K562 (cell line): ENCODE measurements around the gene KSR2. TPM values are rescaled to one million over a fixed set of nuclear protein-coding genes. Genes with fewer than 3 reads are reported as not detected.
A peak's percentile ranks its signal among the peaks of the same experiment; 100 is the strongest.

Source experiments
- ATAC-seq: fragments of 200-7000 bp; cut with Tn5 transposase; 3 replicates; pipeline ENCODE4 v1.9.1; 2020; ENCODE audit warnings: moderate library complexity
- BruUV-seq: library from RNA; stranded (reverse); fragments of 400-500 nt; replicated peaks from 2 replicates; lab custom pipeline; 2021; lab: Mats Ljungman, UMichigan
- CTCF ChIA-PET: fragments of 300-600 bp; formaldehyde crosslinking; extraction: SDS; loops from one replicate; lab custom pipeline; 2021; ENCODE audit warnings: low intra/inter-chr PET ratio; lab: Yijun Ruan, JAX
- POLR2A ChIA-PET: fragments of 300-600, 350-650 bp; sonication (Branson Sonifier 250); formaldehyde crosslinking; extraction: SDS; loops from one replicate; lab custom pipeline; 2021; ENCODE audit warnings: antibody characterized with exemption, inconsistent platforms; lab: Yijun Ruan, JAX
- DNase-seq, 4 experiments: peaks; one replicate each; pipeline versions ENCODE4 v3.0.0 to v3.0.0-alpha.2; 2011 to 2018; ENCODE audit warnings: low spot score in 3 of 4, mixed read lengths in 3 of 4; ENCODE audit errors: extremely low read depth in 1 of 4
- FAIRE-seq: peaks from 2 replicates; lab custom pipeline; 2011; peaks lifted over from hg19 to GRCh38; lab: Jason Lieb, UNC
- H2AFZ ChIP-seq: 2 replicates; pipeline ENCODE4 v1.6.0; 2011; ENCODE audit warnings: low read depth, low read length, control low read depth, inconsistent platforms
- H3K27ac ChIP-seq: fragments of 200-600 bp; 3 replicates; pipeline ENCODE4 v1.8.0; 2011; ENCODE audit warnings: low read depth, mild to moderate bottlenecking, control low read depth, inconsistent platforms, low read length, moderate library complexity, mixed read lengths; ENCODE audit errors: extremely low read depth
- H3K27me3 ChIP-seq, 2 experiments: fragments of 300-600 bp in 1 of 2; 2 replicates in 1 of 2; 3 replicates in 1 of 2; pipeline versions ENCODE4 v1.6.0 to v1.8.0; 2011; ENCODE audit warnings: inconsistent platforms in 2 of 2, low read length in 2 of 2, mild to moderate bottlenecking in 1 of 2, mixed read lengths in 1 of 2, moderate library complexity in 1 of 2; ENCODE audit not compliant: control insufficient read depth in 2 of 2, insufficient read depth in 2 of 2
- H3K36me3 ChIP-seq: fragments of 300-600 bp; 3 replicates; pipeline ENCODE4 v1.8.0; 2011; ENCODE audit warnings: mild to moderate bottlenecking, low read length, inconsistent platforms; ENCODE audit not compliant: control insufficient read depth, insufficient read depth
- H3K4me1 ChIP-seq, 2 experiments: fragments of 200-600 bp in 1 of 2; replicated peaks in 1 of 2; 2 replicates in 1 of 2; 3 replicates in 1 of 2; pipeline versions ENCODE4 v1.5.1 to v1.8.0; 2011; ENCODE audit warnings: inconsistent platforms in 2 of 2, low read length in 2 of 2, mild to moderate bottlenecking in 1 of 2, mixed read lengths in 1 of 2, moderate library complexity in 1 of 2; ENCODE audit not compliant: control insufficient read depth in 2 of 2, insufficient read depth in 2 of 2
- H3K4me2 ChIP-seq: 2 replicates; pipeline ENCODE4 v1.6.1; 2011; ENCODE audit warnings: low read length, control low read depth, inconsistent platforms, mixed read lengths; ENCODE audit not compliant: insufficient read depth
- H3K4me3 ChIP-seq: fragments of 200-600 bp; sonication (generic), shearing (Covaris generic); 2 replicates; pipeline ENCODE4 v1.5.1; 2016; ENCODE audit warnings: control low read depth, inconsistent platforms
- H3K79me2 ChIP-seq: fragments of 200-600 bp; 3 replicates; pipeline ENCODE4 v1.8.0; 2011; ENCODE audit warnings: low read length, inconsistent platforms; ENCODE audit not compliant: control insufficient read depth, insufficient read depth
- H3K9ac ChIP-seq, 2 experiments: 2 replicates each; pipeline versions ENCODE4 v1.6.0 to v1.6.1; 2011; ENCODE audit warnings: low read depth in 2 of 2, low read length in 2 of 2, control low read depth in 1 of 2, inconsistent platforms in 1 of 2, mild to moderate bottlenecking in 1 of 2, mixed read lengths in 1 of 2; ENCODE audit not compliant: insufficient read depth in 1 of 2
- H3K9me1 ChIP-seq: one replicate; pipeline ENCODE4 v1.6.0; 2011; ENCODE audit warnings: inconsistent platforms, mild to moderate bottlenecking, low read length, moderate library complexity; ENCODE audit not compliant: control insufficient read depth, insufficient read depth
- H3K9me3 ChIP-seq: replicated peaks from 2 replicates; pipeline ENCODE4 v1.5.1; 2011; ENCODE audit warnings: low read depth, low read length, inconsistent platforms; ENCODE audit not compliant: control insufficient read depth, insufficient read depth
- H4K20me1 ChIP-seq: replicated peaks from 2 replicates; pipeline ENCODE4 v1.6.1; 2011; ENCODE audit warnings: low read length, inconsistent platforms, mixed read lengths; ENCODE audit not compliant: control insufficient read depth, insufficient read depth
- EP400 ChIP-seq: fragments of 450-650 bp; IDR thresholded peaks from 2 replicates; pipeline ENCODE4 v1.6.1; 2017; ENCODE audit warnings: antibody characterized with exemption, mild to moderate bottlenecking, moderate library complexity
- POLR2H ChIP-seq: IDR thresholded peaks from 2 replicates; pipeline ENCODE4 v1.6.1; 2016; ENCODE audit warnings: missing genetic modification characterization, low read depth, mild to moderate bottlenecking, control low read depth, missing compliant biosample characterization, moderate library complexity
- RBM25 ChIP-seq: fragments of 200-400 bp; formaldehyde crosslinking; IDR thresholded peaks from 2 replicates; pipeline ENCODE4 v1.6.1; 2018; ENCODE audit warnings: low read length, low read depth, moderate library complexity; ENCODE audit not compliant: severe bottlenecking
- SRF ChIP-seq, 2 experiments: fragments of 250-450, 450-650 bp in 1 of 2; sonication (Bioruptor Pico) in 1 of 2; sonication (generic) in 1 of 2; formaldehyde crosslinking; IDR thresholded peaks; 2 replicates each; pipeline versions ENCODE4 v1.5.0 to v1.5.1; 2020 to 2022; ENCODE audit warnings: mild to moderate bottlenecking in 1 of 2, missing genetic modification reagents in 1 of 2
- SRSF1 ChIP-seq: fragments of 200-400 bp; formaldehyde crosslinking; IDR thresholded peaks from 2 replicates; pipeline ENCODE4 v1.6.1; 2017; ENCODE audit warnings: mild to moderate bottlenecking, low read depth, low read length, moderate library complexity
- ZNF133 ChIP-seq: fragments of 250-450 bp; sonication (Bioruptor Pico); IDR thresholded peaks from 2 replicates; pipeline ENCODE4 v1.4.0; 2020; ENCODE audit warnings: mild to moderate bottlenecking
- ZNF146 ChIP-seq: IDR thresholded peaks from one replicate; pipeline ENCODE4 v1.6.1; 2018; ENCODE audit warnings: missing compliant biosample characterization; ENCODE audit not compliant: unreplicated experiment
- WGBS: fragments of 100-300 bp; shearing (Covaris generic); methylation state at CpG from one replicate; pipeline ENCODE4 v1.1.6; 2016; ENCODE audit warnings: low coverage, mixed read lengths; ENCODE audit not compliant: insufficient coverage; ENCODE audit errors: missing lambda C conversion rate; 5-methylcytosine and 5-hydroxymethylcytosine counted together
- in situ Hi-C: fragments of 300-500 bp; cut with MboI; formaldehyde crosslinking; loops from 4 replicates; pipeline ENCODE4 v1.15.0; 2018; ENCODE audit warnings: inconsistent platforms, mixed read lengths
- intact Hi-C: fragments of 100-400 bp; cut with micrococcal nuclease; formaldehyde crosslinking; loops from 2 replicates; pipeline ENCODE4 v1.14.2; 2022
- polyA plus RNA-seq, 8 experiments: library from polyadenylated mRNA; depleted of rRNA in 4 of 8; stranded (reverse) in 5 of 8; unstranded in 3 of 8; fragments of >200 nt; fragmentation: Nextera tagmentation in 2 of 8; fragmentation: Illumina TruSeq in 1 of 8; extraction: Ambion mirVana in 2 of 8; extraction: Trizol in 1 of 8; gene quantifications; 2 replicates each; pipeline versions ENCODE4 v1.2.1 to v1.2.3, GENCODE V29; 2011 to 2014; ENCODE audit warnings: inconsistent platforms in 1 of 8, missing spikeins in 1 of 8
- total RNA-seq, 7 experiments: library from RNA; depleted of rRNA in 6 of 7; stranded (reverse); fragments of >200 nt in 6 of 7; fragmentation: Illumina TruSeq in 2 of 7; extraction: Trizol in 2 of 7; gene quantifications; 2 replicates each; pipeline versions ENCODE4 v1.2.1 to v1.2.3, GENCODE V29; 2011 to 2021; ENCODE audit warnings: low replicate concordance in 1 of 7
- TF ChIP-seq, protein P1 (sequence below): fragments of 200-800 bp; sonication (Bioruptor generic); IDR thresholded peaks from 2 replicates; pipeline ENCODE4 v1.6.1; 2017; ENCODE audit warnings: missing genetic modification characterization, missing compliant biosample characterization
- TF ChIP-seq, protein P2 (sequence below): IDR thresholded peaks from 3 replicates; pipeline ENCODE4 v1.6.1; 2011; ENCODE audit warnings: borderline replicate concordance, mild to moderate bottlenecking; ENCODE audit not compliant: insufficient read length, insufficient read depth
- TF ChIP-seq, protein P3 (sequence below): fragments of 250-450 bp; sonication (Bioruptor Pico); IDR thresholded peaks from 2 replicates; pipeline ENCODE4 v1.5.0; 2022; ENCODE audit warnings: mild to moderate bottlenecking

The KSR2 gene
- total and polyA plus RNA-seq, 9 of the 15 experiments (the other 6 are each of a cell fraction or from before 2014, with no cell fraction given) = not detected

DNA sequence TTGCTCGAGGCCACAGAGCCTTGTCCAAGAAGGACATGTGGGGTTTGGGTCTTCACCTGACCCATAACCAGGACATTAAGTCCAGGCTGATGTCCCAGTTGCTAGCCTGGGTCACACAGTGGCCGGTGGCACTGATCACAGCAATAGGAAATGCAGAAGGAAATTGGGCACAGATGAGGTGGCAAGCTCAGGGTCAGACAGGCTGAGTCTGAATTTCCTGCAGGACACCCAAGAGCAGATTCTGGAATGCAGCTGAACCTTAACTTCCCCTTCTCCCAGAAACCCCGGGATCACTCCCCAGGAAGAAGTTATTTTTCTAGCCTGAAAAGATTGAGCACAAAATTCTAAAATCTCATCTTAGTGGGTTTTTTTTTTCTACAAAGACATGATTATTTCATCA is 199.9 kb downstream of the KSR2 start (continued):
- TF ChIP-seq, protein P1, sequence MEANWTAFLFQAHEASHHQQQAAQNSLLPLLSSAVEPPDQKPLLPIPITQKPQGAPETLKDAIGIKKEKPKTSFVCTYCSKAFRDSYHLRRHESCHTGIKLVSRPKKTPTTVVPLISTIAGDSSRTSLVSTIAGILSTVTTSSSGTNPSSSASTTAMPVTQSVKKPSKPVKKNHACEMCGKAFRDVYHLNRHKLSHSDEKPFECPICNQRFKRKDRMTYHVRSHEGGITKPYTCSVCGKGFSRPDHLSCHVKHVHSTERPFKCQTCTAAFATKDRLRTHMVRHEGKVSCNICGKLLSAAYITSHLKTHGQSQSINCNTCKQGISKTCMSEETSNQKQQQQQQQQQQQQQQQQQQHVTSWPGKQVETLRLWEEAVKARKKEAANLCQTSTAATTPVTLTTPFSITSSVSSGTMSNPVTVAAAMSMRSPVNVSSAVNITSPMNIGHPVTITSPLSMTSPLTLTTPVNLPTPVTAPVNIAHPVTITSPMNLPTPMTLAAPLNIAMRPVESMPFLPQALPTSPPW = no peak
- no peak for TF ChIP-seq EP400
- TF ChIP-seq POLR2H (tag) = no peak
- TF ChIP-seq, protein P2, sequence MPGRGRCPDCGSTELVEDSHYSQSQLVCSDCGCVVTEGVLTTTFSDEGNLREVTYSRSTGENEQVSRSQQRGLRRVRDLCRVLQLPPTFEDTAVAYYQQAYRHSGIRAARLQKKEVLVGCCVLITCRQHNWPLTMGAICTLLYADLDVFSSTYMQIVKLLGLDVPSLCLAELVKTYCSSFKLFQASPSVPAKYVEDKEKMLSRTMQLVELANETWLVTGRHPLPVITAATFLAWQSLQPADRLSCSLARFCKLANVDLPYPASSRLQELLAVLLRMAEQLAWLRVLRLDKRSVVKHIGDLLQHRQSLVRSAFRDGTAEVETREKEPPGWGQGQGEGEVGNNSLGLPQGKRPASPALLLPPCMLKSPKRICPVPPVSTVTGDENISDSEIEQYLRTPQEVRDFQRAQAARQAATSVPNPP = no peak

DNA sequence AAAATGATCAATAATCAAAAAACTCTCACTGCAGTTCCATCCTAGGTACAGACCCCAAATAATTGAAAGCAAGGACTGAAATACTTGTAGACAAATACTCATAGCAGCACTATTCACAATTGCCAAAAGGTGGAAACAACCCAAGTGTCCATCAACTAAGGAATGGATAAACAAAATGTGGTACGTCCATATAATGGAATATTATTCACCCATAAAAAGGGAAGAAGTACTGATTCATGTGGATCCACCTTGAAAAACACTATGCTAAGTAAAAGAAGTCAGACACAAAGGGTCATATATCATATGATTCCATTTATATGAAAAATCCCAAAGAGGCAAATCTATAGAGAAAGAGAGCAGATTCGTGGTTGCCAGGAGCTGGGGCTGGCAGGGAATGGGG is 202.8 kb downstream of the KSR2 start:
- Histone ChIP-seq H2AFZ (no peak overlapping the region), H3K9ac (no peak overlapping the region)
- TF ChIP-seq SRF (CRISPR knock-in tag; IDR thresholded peaks at IDR 0.05) = no peak
- TF ChIP-seq SRSF1 = no peak
- TF ChIP-seq RBM25 = peak; percentile 67
- TF ChIP-seq, protein P3, sequence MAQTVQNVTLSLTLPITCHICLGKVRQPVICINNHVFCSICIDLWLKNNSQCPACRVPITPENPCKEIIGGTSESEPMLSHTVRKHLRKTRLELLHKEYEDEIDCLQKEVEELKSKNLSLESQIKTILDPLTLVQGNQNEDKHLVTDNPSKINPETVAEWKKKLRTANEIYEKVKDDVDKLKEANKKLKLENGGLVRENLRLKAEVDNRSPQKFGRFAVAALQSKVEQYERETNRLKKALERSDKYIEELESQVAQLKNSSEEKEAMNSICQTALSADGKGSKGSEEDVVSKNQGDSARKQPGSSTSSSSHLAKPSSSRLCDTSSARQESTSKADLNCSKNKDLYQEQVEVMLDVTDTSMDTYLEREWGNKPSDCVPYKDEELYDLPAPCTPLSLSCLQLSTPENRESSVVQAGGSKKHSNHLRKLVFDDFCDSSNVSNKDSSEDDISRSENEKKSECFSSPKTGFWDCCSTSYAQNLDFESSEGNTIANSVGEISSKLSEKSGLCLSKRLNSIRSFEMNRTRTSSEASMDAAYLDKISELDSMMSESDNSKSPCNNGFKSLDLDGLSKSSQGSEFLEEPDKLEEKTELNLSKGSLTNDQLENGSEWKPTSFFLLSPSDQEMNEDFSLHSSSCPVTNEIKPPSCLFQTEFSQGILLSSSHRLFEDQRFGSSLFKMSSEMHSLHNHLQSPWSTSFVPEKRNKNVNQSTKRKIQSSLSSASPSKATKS = no peak
- TF ChIP-seq ZNF133 = no peak
- peak; percentile 55 for TF ChIP-seq ZNF146 (CRISPR knock-in tag)
- TF ChIP-seq, all 486 proteins: peak for 2
- Histone ChIP-seq H3K79me2 (no peaks in the 10 kb centered on the region), H3K9me1 (no peaks in the 10 kb centered on the region), H3K4me2 (no peak overlapping the region), H3K4me1 (no peaks in the 10 kb centered on the region), H3K27me3 (peaks cover 0 to 17% of the 10 kb centered on the region in 2 experiments; a peak in 2 of 5 replicates), H3K4me3 (no peak overlapping the region), H3K36me3 (no peaks in the 10 kb centered on the region), H4K20me1 (no peaks in the 10 kb centered on the region), H3K27ac (no peak overlapping the region), H3K9me3 (no peaks in the 10 kb centered on the region)
- POLR2A ChIA-PET = no interaction called here
- 0% methylated on average over 2 of the region's 2 CpGs for WGBS
- CTCF ChIA-PET = no interaction called here
- no TSS peak for BruUV-seq
- in situ Hi-C loops = no loop called here
- DNase-seq (no peak), FAIRE-seq (no peak), ATAC-seq (no peak)
- intact Hi-C loops = no loop called here
